ENCODE data around the gene EDEM2.
"Not testable (repeated sequence)": the region's sequence is repeated elsewhere in the genome, so short reads cannot be mapped to it uniquely, and the experiment has no call there.

Gene EDEM2

GRCh38 chr20:35187584-35188190, 40.6 kb upstream of the EDEM2 start:
- DNase-seq (ENCODE audit: low spot score), result no peak
- TF ChIP-seq CTCF (IDR thresholded peaks at IDR 0.05; ENCODE audit: extremely low read depth, missing control alignments), result no peak

- DNase-seq (ENCODE audit: low spot score), result not testable (repeated sequence)
These were observed 39.7 kb upstream of the EDEM2 start for GRCh38 chr20:35186691-35187289.

- DNase-seq (ENCODE audit: low spot score), result no peak
- no peak for TF ChIP-seq CTCF (IDR thresholded peaks at IDR 0.05; ENCODE audit: extremely low read depth, missing control alignments)
These were observed 34.6 kb upstream of the EDEM2 start for GRCh38 chr20:35181731-35182130.

GRCh38 chr20:35180266-35180665, 33.1 kb upstream of the EDEM2 start:
- TF ChIP-seq CTCF (IDR thresholded peaks at IDR 0.05; ENCODE audit: extremely low read depth, missing control alignments), result no peak
- no peak for DNase-seq (ENCODE audit: low spot score)

- no peak for TF ChIP-seq CTCF (IDR thresholded peaks at IDR 0.05; ENCODE audit: extremely low read depth, missing control alignments)
- no peak for DNase-seq (ENCODE audit: low spot score)
These were observed 32.4 kb upstream of the EDEM2 start for GRCh38 chr20:35179292-35180212.

GRCh38 chr20:35176132-35176531, 29.0 kb upstream of the EDEM2 start:
- DNase-seq (ENCODE audit: low spot score), result no peak

More at GRCh38 chr20:35176132-35176531, 29.0 kb upstream of the EDEM2 start:
- no peak for TF ChIP-seq CTCF (IDR thresholded peaks at IDR 0.05; ENCODE audit: extremely low read depth, missing control alignments)

Measured in GM20000 (cell line).